Measurements from ENCODE around the gene HIVEP3.

DNA sequence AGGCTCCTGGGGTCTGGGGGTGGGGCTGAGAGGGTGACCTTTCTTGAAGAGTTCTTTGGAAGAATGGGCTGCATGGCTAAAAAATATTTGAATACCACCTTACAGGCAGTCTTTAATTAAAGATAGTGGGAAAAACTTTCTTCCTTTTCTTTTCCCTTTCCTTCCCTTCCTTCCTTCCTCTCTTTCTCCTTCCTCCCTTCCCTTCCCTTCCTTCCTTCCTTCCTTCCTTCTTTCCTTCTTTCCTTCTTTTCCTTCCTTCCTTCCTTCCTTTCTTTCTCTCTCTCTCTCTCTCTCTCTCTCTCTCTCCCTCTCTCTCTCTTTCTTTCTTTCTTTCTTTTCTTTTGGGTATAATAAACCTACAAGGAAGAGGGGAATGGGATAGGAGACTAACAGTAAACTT lies 356.4 kb downstream of the HIVEP3 start:
- TF ChIP-seq, protein P1, sequence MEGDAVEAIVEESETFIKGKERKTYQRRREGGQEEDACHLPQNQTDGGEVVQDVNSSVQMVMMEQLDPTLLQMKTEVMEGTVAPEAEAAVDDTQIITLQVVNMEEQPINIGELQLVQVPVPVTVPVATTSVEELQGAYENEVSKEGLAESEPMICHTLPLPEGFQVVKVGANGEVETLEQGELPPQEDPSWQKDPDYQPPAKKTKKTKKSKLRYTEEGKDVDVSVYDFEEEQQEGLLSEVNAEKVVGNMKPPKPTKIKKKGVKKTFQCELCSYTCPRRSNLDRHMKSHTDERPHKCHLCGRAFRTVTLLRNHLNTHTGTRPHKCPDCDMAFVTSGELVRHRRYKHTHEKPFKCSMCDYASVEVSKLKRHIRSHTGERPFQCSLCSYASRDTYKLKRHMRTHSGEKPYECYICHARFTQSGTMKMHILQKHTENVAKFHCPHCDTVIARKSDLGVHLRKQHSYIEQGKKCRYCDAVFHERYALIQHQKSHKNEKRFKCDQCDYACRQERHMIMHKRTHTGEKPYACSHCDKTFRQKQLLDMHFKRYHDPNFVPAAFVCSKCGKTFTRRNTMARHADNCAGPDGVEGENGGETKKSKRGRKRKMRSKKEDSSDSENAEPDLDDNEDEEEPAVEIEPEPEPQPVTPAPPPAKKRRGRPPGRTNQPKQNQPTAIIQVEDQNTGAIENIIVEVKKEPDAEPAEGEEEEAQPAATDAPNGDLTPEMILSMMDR (conservative IDR thresholded peaks at IDR 0.05; ENCODE audit: low read depth, low read length): no peak
- no peak for TF ChIP-seq EZH2 (IDR thresholded peaks at IDR 0.05; ENCODE audit: borderline replicate concordance, low read depth, low read length, poor library complexity, severe bottlenecking)
